ENCODE measurements around the gene TRAPPC6A. TPM values are rescaled to one million over a fixed set of nuclear protein-coding genes. Genes with fewer than 3 reads are reported as not detected.

Gene TRAPPC6A
- total and polyA plus RNA-seq, 2 of the 13 experiments (the other 11 are each of a cell fraction or from before 2014, with no cell fraction given) = 6.5 to 21.0 TPM

- TF ChIP-seq, protein P1, sequence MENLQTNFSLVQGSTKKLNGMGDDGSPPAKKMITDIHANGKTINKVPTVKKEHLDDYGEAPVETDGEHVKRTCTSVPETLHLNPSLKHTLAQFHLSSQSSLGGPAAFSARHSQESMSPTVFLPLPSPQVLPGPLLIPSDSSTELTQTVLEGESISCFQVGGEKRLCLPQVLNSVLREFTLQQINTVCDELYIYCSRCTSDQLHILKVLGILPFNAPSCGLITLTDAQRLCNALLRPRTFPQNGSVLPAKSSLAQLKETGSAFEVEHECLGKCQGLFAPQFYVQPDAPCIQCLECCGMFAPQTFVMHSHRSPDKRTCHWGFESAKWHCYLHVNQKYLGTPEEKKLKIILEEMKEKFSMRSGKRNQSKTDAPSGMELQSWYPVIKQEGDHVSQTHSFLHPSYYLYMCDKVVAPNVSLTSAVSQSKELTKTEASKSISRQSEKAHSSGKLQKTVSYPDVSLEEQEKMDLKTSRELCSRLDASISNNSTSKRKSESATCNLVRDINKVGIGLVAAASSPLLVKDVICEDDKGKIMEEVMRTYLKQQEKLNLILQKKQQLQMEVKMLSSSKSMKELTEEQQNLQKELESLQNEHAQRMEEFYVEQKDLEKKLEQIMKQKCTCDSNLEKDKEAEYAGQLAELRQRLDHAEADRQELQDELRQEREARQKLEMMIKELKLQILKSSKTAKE (CRISPR knock-in tag; IDR thresholded peaks at IDR 0.05; ENCODE audit: borderline replicate concordance) = 0 out of 2 replicates have a peak, but pooled peaks have one; percentile 32
- TF ChIP-seq, protein P2, sequence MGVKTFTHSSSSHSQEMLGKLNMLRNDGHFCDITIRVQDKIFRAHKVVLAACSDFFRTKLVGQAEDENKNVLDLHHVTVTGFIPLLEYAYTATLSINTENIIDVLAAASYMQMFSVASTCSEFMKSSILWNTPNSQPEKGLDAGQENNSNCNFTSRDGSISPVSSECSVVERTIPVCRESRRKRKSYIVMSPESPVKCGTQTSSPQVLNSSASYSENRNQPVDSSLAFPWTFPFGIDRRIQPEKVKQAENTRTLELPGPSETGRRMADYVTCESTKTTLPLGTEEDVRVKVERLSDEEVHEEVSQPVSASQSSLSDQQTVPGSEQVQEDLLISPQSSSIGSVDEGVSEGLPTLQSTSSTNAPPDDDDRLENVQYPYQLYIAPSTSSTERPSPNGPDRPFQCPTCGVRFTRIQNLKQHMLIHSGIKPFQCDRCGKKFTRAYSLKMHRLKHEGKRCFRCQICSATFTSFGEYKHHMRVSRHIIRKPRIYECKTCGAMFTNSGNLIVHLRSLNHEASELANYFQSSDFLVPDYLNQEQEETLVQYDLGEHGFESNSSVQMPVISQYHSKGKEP (CRISPR knock-in tag; IDR thresholded peaks at IDR 0.05) = no peak
- TF ChIP-seq RARA (CRISPR knock-in tag; IDR thresholded peaks at IDR 0.05) = peak; percentile 16; the same call in 1 of the 2 replicates
- TF ChIP-seq, protein P3, sequence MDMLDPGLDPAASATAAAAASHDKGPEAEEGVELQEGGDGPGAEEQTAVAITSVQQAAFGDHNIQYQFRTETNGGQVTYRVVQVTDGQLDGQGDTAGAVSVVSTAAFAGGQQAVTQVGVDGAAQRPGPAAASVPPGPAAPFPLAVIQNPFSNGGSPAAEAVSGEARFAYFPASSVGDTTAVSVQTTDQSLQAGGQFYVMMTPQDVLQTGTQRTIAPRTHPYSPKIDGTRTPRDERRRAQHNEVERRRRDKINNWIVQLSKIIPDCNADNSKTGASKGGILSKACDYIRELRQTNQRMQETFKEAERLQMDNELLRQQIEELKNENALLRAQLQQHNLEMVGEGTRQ (IDR thresholded peaks at IDR 0.05; ENCODE audit: low read depth, low read length) = no peak
- TF ChIP-seq, protein P3 (CRISPR knock-in tag; IDR thresholded peaks at IDR 0.05; ENCODE audit: borderline replicate concordance) = no peak
- TF ChIP-seq ASH2L (IDR thresholded peaks at IDR 0.05; ENCODE audit: insufficient read length, low read depth, low read length) = no peak
- TF ChIP-seq YY1 (IDR thresholded peaks at IDR 0.05; ENCODE audit: insufficient read depth, insufficient replicate concordance, low read depth, low read length) = no peak
- TF ChIP-seq CTCF (CRISPR knock-in tag; IDR thresholded peaks at IDR 0.05) = 0 out of 2 replicates have a peak, but pooled peaks have one; percentile 6
- TF ChIP-seq HDAC2 (CRISPR knock-in tag; IDR thresholded peaks at IDR 0.05) = peak; percentile 47; the same call in 1 of the 2 replicates
- TF ChIP-seq, protein P4, sequence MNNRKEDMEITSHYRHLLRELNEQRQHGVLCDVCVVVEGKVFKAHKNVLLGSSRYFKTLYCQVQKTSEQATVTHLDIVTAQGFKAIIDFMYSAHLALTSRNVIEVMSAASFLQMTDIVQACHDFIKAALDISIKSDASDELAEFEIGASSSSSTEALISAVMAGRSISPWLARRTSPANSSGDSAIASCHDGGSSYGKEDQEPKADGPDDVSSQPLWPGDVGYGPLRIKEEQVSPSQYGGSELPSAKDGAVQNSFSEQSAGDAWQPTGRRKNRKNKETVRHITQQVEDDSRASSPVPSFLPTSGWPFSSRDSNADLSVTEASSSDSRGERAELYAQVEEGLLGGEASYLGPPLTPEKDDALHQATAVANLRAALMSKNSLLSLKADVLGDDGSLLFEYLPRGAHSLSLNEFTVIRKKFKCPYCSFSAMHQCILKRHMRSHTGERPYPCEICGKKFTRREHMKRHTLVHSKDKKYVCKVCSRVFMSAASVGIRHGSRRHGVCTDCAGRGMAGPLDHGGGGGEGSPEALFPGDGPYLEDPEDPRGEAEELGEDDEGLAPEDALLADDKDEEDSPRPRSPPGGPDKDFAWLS (CRISPR knock-in tag; IDR thresholded peaks at IDR 0.05; ENCODE audit: borderline replicate concordance) = no peak
- TF ChIP-seq SAP130 (CRISPR knock-in tag; IDR thresholded peaks at IDR 0.05; ENCODE audit: low read depth) = peak; percentile 88
- TF ChIP-seq ZNF777 (CRISPR knock-in tag; IDR thresholded peaks at IDR 0.05) = no peak
- no peak for TF ChIP-seq ZNF776 (CRISPR knock-in tag; IDR thresholded peaks at IDR 0.05)
- TF ChIP-seq, protein P5, sequence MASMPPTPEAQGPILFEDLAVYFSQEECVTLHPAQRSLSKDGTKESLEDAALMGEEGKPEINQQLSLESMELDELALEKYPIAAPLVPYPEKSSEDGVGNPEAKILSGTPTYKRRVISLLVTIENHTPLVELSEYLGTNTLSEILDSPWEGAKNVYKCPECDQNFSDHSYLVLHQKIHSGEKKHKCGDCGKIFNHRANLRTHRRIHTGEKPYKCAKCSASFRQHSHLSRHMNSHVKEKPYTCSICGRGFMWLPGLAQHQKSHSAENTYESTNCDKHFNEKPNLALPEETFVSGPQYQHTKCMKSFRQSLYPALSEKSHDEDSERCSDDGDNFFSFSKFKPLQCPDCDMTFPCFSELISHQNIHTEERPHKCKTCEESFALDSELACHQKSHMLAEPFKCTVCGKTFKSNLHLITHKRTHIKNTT (CRISPR knock-in tag; IDR thresholded peaks at IDR 0.05) = no peak
- no peak for TF ChIP-seq ZFY (CRISPR knock-in tag; IDR thresholded peaks at IDR 0.05)
- no peak for TF ChIP-seq ZNF710 (CRISPR knock-in tag; IDR thresholded peaks at IDR 0.05; ENCODE audit: borderline replicate concordance)
Measured at GRCh38 chr19:45166723-45167252, 11.2 kb downstream of the TRAPPC6A start (continued).

Data from HepG2 (cell line).